GM10847 (cell line): Measurements from ENCODE around the gene PPP1R9A.

Experiments
- POLR2A ChIP-seq: IDR thresholded peaks from 2 replicates; pipeline ENCODE4 v1.6.1; 2011; ENCODE audit not compliant: insufficient read length; ENCODE audit errors: extremely low read depth

PPP1R9A gene

DNA sequence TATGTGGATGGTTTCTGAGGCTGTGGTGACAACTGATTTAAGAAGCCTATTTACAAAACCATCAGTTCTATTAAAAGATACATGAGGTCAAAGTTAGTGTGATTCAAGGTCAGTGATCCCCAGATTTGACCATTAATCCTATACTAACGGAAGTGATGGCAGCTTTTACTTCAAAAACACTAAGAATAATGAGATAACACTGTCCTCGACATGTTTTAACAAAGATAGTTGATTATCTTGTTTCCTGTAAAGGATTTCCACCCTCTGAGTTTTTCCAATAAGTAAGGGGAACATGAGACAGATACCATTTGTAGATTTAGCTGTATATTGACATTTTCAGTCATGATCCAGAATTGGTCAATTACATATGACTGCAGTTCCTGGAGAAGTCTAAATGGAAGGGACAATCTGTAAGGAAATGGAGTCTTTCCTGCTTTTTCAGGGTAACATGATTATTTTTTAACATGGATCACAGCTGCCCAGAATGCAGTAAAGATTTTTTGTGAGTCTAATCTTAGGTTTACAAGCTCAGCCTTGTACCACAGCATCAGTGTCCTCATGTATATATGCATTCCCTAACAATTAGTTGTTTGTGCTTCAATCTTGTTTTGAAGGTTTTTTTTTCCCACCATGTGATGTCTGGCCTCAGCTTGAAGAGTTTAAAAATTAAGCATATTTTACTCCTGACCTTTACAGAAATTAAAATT, 188.0 kb downstream of the PPP1R9A start:
- no peak for TF ChIP-seq POLR2A

DNA sequence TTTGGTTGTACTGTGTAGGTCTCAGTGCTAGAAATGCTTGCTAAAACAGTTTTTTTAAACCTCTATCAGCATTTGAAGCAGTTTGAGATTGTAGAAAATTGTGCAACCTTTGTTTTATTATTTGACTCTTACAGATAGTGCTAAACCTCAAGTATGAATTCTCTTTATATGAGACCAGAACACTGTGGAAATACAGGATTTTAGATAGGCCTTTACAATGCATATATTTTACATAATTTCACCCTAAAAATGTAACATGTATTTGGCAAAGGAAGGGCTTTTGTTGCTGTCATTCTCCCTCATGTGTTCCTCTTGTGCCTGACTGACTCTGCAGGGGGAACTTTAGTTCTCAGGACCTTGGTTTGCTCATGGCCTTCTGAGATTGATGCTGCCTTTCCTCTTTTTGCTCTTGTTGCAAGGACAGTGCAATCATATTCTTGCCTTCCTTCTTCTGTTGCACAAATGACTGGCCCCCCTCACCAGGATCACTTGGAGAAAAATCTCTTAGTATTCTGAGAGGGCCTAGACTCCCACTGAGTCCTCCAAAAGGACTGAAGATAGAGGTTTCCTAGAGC, 188.7 kb downstream of the PPP1R9A start:
- no peak for TF ChIP-seq POLR2A

DNA sequence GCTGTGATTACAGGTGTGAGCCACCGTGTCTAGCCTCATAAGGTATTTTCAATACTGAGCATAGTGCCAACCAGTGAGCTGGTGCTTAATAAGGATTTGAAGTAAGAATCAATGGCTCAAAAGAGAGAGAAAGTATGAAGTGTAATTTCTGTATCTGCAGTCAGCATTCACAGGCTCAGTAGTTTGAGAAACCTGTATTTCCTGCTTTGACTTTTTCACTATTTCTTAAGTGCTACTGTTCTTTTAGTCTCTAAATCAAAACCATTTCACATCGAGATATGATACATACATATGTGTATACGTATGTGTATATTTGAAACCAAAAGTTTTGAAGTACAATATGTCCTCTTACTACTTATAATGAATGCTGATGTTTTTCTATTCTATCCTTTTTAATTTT, 189.9 kb downstream of the PPP1R9A start:
- no peak for TF ChIP-seq POLR2A

DNA sequence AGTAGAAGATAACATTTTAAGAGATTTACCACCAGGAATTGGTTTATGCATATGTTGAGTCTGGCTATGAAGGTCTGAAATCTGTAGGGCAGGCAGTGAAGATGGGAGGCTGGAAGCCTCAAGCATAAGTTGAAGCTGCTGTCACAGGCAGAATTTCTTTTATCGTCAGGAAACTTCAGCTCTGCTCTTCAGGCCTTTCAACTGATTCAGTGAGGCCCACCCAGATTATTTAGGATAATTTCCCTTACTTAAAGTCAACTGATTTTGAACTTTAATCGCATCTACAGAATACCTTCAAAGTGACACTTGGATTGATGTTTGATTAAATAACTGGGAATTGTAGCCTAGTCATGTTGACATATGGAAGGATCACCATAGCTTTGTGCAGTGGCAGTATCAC, 190.5 kb downstream of the PPP1R9A start:
- no peak for TF ChIP-seq POLR2A

DNA sequence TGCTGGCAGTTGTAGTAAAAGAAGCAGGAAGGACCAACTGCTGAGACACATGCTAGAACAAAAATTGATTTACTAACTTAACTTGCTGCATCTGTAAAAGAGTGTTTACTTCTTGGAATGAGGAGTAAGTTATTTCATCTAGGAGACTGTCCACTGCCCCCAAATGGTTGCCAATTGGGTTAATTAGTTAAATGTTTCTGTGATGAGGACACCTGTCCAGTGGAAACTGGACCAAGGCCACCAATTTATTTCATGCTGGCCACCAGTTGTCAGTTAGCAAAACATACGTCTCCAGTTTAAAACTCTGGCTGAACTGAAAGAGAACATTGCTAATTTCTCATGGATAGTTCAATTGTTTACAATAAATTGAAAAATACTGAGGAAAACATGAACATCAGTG, 191.7 kb downstream of the PPP1R9A start:
- TF ChIP-seq POLR2A = no peak

DNA sequence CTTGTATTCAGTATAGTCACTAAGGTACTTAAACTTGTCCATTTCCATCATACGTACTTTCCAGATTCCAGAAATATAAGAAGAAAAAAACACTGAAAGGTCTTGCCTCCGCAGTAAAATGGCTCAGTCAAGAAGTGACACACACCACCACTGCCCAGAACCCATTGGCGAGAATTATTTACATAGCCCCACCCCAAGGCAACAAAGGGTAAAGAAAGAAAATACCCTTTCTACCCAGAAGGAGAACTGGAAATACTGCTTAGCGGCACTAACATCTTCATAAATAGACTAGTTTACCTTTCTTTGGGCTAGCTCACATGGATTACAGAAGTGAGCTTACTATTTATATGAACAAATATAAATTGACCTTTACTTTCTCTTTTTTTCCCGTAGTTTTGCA, 194.0 kb downstream of the PPP1R9A start:
- no peak for TF ChIP-seq POLR2A

DNA sequence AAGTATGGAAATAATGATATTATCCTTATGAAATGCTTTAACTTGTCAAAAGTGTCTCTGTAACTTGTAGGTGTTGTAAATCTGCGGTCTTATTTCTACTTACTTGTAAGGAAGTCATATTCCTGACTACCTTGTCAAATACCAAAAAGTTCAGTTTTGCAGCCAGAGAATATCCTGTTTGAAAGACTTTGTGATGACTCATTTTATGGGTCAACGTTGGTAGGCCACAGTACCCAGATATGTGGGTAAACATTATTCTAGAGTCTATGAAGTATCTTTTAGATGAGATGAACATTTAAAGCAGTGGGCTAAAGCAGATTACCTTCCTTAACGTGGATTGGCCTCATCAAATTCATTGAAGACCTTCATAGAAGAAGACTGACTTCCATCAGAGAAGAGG, 195.3 kb downstream of the PPP1R9A start:
- no peak for TF ChIP-seq POLR2A

DNA sequence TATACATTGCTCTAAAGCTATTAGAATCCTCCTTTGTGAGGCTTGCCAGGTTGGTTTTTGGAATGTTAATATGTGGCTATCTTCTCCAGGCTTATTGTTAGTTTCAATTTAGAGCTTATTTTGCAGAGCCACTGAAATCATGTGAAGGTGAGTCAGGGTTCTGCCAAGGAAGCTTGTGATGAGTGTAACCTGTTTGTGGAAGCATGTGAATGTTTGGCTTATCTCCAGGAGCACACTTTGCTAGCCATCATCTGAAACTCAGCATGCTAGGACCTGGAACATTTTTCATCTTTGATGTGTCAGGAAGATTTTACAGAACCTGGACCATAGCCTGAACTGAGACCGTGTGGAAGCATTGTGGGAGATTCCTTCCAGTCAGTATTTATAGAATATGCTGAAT, 197.3 kb downstream of the PPP1R9A start:
- no peak for TF ChIP-seq POLR2A

DNA sequence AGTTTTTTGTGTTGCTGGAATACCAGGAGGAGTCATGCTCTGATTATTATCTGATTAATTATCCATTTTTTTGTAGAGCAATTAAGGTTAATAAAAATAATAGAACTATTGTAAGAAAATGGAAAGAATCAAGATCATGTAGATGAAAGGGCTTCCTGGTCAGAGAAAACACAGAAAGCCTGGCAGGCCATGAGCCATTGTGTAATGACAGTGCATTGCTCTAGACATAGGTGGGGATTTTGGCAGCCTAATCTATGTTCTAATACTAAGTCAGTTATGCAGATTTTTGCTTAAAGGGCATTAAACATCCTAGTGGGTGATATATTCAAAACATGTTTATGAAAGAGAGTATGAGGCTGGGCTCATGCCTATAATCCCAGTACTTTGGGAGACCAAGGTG, 198.2 kb downstream of the PPP1R9A start:
- TF ChIP-seq POLR2A = no peak

DNA sequence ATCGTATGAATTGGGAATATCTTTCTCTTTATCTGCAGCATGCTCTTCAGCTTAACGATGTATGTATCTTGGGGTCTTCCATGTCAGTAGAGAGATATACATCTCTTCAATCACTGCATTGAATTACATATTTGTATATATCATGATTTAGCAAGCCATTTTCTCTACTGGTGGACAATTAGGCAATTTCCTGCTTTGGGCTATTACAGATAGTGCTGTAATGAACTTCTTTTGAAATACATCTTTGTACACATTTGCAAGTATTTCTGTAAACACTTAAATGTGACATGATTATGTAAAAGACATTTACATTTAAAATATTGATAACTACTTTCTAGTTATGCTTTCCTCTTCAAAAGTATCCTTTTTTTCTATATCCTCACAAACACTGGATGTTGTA, 199.0 kb downstream of the PPP1R9A start:
- no peak for TF ChIP-seq POLR2A

DNA sequence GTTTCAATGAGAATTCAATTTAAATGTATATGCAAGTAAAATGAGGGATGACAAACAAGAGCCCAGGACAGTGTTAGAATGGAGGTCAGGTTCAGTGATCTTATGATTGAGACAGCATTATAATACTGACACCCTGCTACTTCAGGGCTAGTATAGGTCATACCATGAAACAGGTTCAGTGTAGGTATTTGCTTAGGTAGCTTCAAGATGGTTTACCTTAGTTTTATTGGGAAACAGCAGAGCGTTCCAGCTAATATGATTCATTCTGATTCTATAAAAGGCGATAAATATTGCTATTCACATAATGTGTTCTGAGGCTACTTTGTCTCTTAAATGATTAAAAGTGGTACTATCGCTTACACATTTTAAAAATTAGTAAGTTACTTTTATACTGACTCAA, 203.3 kb downstream of the PPP1R9A start:
- no peak for TF ChIP-seq POLR2A

DNA sequence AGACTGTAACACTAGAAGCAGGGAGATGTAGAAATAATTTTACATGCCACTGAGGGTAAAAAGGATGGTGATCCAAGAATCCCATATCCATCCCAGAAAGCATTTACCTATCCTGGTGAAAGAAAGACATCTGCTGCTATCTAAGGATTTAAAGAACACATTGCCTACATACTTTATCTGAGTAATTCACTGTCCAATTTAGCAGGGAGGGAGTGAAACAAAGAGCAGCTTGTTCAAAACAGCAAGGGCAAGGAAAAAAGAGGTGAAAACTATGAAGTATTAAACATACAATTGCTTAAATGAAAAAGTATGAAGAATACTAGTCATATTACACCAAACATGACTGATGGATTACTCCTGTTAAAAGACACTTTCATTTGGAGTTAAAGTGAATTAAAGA, 206.2 kb downstream of the PPP1R9A start:
- no peak for TF ChIP-seq POLR2A

DNA sequence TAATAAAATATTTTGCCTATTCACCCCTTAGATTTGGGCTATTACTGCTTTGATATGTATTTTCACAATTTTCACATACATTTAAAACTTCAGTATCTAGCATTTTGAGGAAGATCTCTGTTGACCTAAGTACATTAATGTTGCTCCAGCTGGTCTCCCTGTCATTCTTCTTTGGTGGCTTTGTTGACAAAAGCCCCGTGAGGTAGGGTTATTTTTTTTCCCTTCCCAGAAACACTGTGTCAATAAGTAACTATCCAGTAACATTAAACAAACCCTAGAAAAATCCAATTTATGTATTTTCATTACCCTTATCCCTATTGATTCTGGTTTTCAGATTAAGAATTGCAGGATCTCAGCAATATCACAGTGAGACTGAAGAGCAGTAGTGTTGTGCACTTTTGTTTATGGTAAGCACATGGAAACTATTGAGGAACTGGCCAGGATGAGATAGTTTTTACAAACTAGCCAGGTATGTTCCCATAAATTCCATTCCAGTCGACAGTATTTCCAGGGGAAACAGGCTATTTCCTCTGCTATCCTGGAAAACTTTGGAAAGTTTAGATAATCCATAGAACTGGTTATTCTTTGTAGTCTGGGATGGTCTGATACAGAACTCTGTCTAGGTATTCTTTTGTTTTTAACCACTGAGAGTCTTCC, 218.8 kb downstream of the PPP1R9A start:
- TF ChIP-seq POLR2A = no peak

DNA sequence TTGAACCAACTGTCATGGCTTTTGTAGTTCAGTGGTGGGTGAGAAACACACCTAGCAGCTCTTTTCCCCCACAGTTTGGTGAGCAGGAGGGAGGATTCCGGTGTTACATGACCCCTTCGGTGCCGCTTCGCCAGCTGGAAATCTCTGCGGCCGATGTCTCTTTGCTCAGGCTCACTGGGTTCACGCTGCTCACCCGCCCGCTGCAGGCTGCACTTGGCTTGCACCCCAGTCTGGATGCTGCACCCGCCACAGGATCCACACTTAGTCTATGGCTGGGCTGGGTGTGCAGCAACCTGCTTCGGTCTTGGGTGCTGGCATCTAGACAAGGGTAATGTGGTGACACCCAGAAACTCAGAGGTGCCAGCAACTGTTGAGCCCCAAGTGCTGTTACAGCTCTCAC, 225.1 kb downstream of the PPP1R9A start:
- no peak for TF ChIP-seq POLR2A

DNA sequence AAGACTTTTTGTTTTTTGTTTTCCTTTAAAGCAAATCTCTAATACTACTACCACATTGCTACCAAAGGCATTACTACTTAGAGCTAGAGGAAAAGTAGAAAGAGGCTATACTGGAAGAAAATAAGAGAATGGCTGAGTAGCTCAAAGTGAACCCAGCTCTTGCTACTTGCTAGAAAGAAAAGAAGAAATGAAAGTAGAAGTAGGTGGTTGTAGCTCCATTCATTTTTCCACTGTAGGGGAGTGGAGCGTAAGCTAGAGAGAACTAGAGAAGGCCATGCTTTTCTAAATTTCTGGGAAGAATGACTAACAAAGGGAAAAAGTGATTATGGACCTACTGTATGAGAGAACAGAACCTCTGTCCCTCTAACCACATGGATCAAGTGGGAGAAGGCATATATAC, 232.5 kb downstream of the PPP1R9A start:
- TF ChIP-seq POLR2A = no peak

DNA sequence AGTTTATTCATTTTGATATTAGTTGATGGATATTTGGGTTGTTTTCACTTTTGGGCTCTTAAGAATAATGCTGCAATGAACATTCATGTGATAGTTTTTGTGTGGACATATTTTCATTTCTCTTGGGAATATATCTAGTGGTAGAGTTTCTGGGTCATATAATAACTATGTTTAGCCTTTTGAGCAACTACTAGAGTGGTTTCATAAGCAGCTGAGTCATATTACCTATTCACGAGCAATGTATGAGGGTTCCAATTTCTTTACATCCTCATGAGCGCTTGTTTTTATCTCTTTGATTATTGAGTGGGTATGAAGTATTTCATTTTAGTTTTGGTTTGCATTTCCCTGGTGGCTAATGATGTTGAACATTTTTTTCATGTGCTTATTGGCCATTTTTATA, 234.4 kb downstream of the PPP1R9A start:
- TF ChIP-seq POLR2A = no peak

DNA sequence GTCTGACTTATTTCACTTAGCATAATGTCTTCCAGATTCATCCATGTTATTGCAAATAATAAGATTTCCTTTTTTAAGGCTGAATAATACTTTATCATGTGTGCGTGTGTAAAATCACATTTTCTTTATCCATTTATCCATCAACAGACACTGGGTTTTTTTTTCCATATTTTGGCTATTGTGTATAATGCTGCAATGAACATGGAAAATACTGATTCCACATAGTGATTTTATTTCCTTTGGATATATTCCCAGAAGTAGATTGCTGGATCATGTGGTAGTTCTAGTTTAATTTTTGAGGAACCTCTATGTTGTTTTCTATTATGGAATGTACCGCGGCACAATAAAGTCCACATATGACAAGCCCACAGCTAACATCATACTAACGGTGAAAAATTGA, 236.9 kb downstream of the PPP1R9A start:
- no peak for TF ChIP-seq POLR2A
